GM18526 (cell line): Measurements from ENCODE around the gene CKS1B.
A peak's percentile ranks its signal among the peaks of the same experiment; 100 is the strongest.

Source experiments
- POLR2A ChIP-seq: IDR thresholded peaks from 3 replicates; pipeline ENCODE4 v1.6.1; 2011; ENCODE audit not compliant: insufficient read length; ENCODE audit errors: extremely low read depth

CKS1B gene

DNA sequence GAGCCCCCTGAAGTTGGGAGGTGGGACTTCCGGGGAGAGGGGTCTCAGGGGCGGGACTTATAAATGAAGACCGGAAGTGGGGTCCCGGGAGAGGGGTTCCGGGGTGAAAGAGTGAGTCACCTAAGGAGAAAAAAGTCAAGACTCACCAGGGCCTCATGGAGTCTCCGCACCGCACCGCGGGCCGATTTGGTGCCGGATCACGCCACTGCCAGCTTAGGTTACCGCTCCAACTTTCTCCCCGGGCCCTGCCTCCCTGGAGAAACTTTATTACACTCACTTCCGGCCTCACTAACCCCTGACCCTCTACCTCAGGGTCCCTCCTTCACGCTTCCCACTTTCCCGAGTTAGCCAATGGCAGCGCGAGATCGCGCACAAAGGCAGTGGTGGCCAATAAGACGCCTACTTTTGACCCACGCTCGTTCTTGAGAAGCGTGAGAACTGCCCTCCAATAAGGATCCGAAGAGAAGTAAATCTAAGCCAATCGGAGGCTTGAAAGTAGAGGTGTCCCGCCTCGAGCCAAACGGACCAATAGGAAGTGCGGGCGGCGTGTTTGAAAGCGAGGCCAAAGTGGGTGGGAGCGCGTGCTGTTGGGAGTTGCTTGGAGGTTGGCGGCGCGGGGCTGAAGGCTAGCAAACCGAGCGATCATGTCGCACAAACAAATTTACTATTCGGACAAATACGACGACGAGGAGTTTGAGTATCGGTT, at the start of gene CKS1B:
TSS of gene CKS1B (plus strand) at position 580 of the 706 bp plus-strand sequence. CDS start at position 645, 65 bp downstream.
- TF ChIP-seq POLR2A: peak; percentile 75

DNA sequence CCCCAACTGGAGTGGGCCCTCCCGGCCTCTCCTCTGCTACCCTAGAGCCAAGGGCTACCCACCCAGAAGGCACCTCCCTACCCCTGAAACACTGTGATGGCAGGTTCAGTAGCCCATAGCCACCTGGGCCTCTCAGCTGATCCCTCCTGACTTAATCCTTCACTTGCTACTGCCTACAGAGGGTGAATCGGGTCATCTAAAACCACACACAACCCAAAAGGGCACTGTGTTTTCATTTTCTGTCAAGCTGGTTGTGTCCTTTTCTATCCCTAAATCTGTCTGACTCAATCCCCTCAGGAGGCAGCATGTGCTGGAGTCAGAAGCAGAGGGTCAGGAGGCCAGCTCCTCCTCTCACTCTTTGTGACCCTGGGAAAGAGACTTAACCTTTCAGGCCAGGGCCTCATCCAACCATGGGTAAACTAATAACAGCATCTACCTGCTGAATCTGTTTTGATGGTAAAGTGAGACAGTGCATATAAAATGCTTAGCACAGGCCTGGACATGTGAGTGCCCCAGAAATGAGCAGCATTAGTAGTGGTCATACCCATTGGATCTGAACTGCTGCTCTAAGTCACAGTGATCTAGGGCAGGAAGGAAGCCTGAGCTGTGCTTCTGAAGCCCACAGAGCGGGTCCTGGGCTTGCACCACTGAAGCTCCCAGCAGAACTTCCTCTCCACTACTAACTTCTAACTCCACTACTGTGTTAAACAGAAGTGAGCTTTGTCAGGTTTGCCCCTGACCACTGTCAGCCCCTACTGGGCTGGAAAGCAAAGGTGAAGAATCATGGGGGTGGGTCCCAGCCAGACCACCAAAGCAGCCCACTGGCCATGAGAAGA, 48.9 kb upstream of the CKS1B start:
- no peak for TF ChIP-seq POLR2A

DNA sequence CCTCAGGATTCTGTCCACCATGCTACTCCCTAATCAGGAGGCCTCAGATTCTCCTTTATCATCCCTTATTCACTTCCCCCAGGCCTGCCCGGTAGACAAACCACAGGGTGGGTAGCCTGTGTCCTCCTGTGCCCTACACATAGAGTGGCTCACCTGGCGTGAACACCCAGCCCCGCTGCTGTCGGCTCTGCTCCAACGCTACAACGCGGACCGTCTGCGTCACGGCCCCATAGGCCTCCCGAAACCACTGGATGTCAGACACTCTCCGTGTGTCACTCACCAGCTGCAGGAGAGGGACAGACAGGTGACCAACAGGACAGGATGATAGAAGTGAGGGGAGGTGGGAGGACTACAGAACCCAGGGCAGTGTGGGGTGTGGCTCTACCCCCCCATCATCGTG, 48.3 kb upstream of the CKS1B start:
- TF ChIP-seq POLR2A: no peak

GRCh38 chr1:154931940-154932487, 42.5 kb upstream of the CKS1B start:
- TF ChIP-seq POLR2A: no peak

DNA sequence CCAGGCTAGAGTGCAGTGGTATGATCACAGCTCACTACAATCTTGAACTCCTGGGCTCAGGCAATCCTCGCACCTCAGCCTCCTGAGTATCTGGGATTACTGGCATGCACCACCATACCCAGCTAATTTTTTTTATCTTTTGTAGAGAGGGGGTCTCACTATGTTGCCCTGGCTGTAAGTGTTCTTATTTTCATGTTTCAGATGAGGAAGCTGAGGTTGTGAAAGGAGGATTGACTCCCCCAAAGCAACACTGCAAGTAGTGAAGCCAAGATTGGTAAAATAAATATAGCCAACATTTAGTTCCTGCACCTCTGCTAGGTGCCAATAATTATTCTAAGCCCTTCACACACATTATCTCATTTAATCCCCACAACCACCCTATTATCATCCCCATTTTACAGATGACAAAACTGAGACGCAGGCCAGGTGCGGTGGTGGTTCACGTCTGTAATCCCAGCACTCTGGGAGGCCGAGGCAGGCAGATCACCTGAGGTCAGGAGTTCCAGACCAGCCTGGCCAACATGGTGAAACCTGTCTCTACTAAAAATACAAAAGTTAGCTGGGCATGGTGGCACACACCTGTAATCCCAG, 40.0 kb upstream of the CKS1B start:
- no peak for TF ChIP-seq POLR2A

DNA sequence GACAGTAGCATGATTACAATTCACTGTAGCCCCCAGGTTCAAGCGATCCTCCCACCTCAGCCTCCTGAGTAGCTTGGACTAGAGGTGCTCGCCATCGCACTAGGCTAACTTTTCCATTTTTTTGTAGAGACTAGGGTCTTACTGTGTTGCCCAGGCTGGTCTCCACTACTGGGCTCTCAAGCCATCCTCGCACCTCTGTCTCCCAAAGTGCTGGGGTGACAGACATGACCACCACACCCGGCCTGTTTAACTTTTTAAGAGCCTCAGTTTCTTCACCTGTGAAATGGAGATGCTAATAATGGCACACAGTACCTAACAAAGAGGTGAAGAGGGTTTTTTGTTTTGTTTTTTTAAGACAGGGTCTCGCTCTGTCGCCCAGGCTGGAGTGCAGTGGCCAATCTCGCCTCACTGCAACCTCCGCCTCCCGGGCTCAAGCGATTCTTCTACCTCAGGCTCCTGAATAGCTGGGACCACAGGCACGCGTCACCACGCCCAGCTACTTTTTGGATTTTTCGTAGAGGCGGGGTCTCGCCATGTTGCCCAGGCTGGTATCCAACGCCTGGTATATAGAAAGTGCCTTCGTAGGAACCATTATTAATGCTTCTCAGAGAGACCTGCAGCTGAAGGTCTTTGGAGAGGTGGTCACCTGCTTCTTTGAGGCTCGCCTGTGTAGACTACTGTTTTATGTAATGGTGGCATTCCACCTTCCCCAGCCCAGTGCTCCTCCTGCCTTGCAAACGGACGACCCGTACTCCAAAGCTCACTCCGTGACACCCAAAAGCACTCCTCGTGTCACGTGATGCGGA, 38.5 kb upstream of the CKS1B start:
- no peak for TF ChIP-seq POLR2A

GRCh38 chr1:154936555-154937084, 37.9 kb upstream of the CKS1B start, which contains the start of gene PMVK:
TSS of gene PMVK (minus strand) at chr1:154936719. CDS start at chr1:154936685, 34 bp downstream.
- peak; percentile 85 for TF ChIP-seq POLR2A

DNA sequence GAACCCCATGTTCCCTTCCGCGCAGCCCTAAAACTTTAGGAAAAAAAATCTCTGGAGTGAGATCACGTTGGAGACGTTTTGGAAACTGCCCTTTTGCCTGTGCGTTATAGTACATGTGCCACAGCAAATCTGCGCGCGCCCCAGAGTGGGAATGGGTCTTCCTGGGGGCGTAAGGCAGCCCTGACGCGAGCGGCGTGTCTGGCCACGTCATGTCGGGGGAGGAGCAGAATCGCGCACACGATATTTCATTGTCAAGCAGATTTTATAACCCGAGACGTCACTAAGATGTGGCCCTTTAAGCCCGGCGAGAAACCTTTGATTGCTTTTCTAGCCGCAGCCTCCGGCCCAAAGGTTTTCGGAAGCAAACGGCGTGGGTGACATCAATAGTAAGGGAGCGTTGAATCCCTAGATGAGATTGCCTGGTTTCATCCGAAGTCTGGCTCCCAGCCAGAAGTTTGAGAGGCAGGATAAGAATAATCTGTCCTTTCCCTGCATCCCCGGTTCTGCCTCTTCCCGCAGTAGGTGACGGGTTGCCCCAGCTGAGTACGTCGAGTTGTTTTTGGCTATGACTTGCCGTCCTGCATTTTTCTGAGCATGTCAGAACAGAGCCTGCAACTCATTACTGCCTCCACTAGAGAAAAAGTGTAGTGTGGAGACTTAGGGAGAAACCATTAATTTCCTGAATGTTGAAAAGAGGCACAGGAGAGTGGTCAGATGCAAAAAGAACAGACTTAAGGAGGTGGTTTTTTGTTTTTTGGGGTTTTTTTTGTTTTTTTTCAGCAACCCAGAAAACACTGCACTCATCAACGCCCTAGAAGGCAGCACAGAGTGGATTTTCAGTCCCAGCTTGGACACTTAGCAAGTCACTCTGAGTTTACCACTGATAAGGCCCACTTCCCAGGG, 37.1 kb upstream of the CKS1B start:
- TF ChIP-seq POLR2A: peak; percentile 64

DNA sequence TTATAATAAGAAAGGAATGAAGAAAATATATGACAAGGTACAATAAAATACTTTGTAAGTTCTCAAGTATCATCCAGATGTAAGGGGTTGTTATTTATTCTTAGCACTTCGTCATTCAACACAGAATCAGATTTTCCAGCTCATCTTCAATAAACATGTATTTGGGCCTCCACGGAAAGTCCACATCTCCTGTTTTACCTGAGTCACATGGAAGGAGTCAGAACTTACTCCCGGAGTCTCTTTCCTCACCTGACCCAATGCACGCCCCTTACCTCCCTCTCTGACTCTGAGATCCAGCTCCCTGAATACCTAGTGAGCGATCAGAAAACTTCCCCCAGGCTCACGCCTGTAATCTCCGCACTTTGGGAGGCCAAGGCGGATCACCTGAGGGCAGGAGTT, 36.5 kb upstream of the CKS1B start:
- TF ChIP-seq POLR2A: no peak

DNA sequence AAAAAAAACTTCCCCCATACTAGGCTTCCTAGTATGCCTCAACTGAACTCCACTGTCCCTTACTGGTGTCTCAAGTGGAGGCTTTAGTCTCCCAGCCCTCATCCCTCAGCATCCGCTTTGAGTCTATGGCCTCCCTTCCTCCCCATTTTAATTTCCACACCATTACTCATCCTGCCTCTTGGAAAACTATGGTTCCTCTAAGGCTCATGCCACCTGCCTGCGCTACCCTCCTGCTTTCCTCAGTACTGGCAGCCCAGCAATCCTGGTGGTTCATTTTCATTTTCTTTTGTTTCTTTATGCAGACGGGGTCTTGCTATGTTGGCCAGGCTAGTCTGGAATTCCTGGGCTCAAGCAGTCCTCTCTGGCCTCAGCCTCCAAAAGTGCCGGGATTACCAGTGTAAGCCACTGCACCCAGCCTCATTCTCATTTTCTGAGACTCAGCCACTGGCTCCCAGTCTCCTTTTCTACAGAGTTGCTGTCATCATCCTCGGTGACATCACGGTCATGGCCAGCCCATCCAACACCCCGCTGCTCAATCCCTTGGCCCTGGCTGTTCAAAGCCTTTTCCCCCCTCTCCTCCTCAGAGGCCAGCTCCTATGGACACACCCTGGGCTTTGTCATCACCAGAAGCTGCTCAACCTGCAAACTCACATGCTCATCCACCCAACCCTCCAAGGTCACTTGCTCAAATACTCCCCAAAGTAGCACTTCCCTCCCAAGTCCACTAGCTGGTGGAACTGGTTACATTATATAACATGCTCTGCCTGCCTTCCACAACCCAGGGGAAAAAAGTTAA, 35.7 kb upstream of the CKS1B start:
- TF ChIP-seq POLR2A: no peak

DNA sequence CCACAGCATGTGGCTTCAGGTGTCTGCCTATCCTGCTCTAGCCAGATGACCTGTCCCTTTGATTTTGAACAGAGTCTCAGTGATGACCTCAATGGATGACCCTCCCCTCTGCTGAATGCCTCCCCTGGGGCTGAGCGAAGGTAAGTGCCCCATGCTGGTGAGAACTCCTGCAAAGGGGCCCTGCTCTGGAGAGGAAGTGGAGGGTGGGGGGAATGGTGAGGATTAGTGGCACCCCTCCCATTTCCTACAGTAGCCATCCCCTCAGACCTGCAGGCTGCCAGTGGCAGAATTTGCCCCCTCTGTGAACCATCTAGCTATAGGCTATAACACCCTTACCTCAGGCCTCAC, 34.3 kb upstream of the CKS1B start:
- no peak for TF ChIP-seq POLR2A

GRCh38 chr1:154940651-154941194, 33.8 kb upstream of the CKS1B start:
- no peak for TF ChIP-seq POLR2A
